Measurements from ENCODE around the gene C16orf96. TPM values are rescaled to one million over a fixed set of nuclear protein-coding genes. Genes with fewer than 3 reads are reported as not detected.

C16orf96 gene
- total and polyA plus RNA-seq, 2 of the 8 experiments (the other 6 are each of a cell fraction or from before 2014, with no cell fraction given), result 1.0 to 1.3 TPM

DNA sequence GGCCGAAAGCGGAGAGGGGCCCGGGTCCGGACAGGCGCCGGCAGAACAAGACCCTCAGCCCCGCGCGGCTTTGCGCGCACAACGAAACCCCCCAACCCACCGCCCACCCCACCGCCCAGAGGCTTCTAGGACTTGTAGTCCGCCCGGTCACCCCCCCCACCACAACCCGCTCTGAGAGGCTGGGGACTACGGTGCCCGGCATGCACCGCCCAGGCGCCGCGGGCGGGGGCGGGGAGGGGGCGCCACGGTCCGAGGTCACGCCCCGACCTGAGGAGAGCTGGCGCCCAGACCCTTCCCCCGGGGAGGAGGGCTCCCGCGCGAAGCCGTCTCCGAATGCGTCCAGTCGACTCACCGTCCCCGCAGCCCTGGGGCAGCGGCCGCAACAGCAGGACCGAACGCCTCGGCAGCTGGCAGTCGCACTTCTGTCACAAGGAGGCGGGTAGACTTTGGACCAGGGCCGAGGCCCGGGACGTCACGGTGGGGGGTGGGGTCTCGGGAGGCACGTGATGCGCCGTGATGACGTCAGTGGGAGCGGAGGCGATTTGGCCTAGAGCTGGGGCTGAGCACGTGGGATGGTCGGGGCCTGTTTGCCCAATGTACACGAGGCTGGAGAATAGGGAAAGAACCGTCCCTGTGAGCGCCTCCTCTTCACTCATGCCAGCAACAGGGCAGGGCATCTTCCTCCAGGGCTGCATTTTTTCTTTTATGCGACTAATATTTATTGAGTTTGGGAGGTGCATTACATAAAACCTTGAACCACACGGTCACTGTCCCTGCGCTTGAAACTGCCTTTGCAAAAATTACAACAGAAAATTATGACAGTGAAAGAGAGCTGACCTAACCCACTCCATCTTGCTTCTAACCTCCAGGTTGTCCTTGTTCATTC lies 17.5 kb upstream of the C16orf96 start, which contains the start of gene CDIP1 (continued):
- TF ChIP-seq EP300 (IDR thresholded peaks at IDR 0.05; ENCODE audit: borderline replicate concordance in 1 of 2, low read depth in 2 of 2, low read length in 2 of 2) (0 out of 3 replicates have a peak, but pooled peaks of 1 of the 2 experiments have one; percentile 8), RAD21 (IDR thresholded peaks at IDR 0.05 in 1 of 2, conservative IDR thresholded peaks at IDR 0.05 in 1 of 2; ENCODE audit: low read depth in 2 of 2, low read length in 2 of 2) (no peak), SAP30 (IDR thresholded peaks at IDR 0.05; ENCODE audit: insufficient read depth, insufficient replicate concordance, low read length) (no peak), SIX5 (IDR thresholded peaks at IDR 0.05; ENCODE audit: low read depth, low read length) (no peak), EZH2 (IDR thresholded peaks at IDR 0.05; ENCODE audit: low read depth, low read length, severe bottlenecking) (no peak), TAF7 (optimal IDR thresholded peaks at IDR 0.05; ENCODE audit: borderline replicate concordance, low read depth, low read length) (peak; percentile 76), TCF12 (IDR thresholded peaks at IDR 0.05; ENCODE audit: low read depth, low read length) (0 out of 2 replicates have a peak, but pooled peaks have one; percentile 26), KDM1A (IDR thresholded peaks at IDR 0.05; ENCODE audit: borderline replicate concordance, low read length) (peak; percentile 90; the same call in 1 of the 2 replicates), YY1 (IDR thresholded peaks at IDR 0.05; ENCODE audit: low read depth, low read length) (no peak), RBBP5 (IDR thresholded peaks at IDR 0.05; ENCODE audit: borderline replicate concordance, low read depth, low read length) (peak; percentile 60; the same call in 1 of the 2 replicates), TBP (IDR thresholded peaks at IDR 0.05; ENCODE audit: low read depth, low read length) (peak; percentile 86), NRF1 (IDR thresholded peaks at IDR 0.05; ENCODE audit: low read depth, low read length) (no peak), CEBPB (IDR thresholded peaks at IDR 0.05; ENCODE audit: low read depth, low read length) (0 out of 2 replicates have a peak, but pooled peaks have one; percentile 19), BACH1 (IDR thresholded peaks at IDR 0.05; ENCODE audit: low read length) (no peak), JUND (IDR thresholded peaks at IDR 0.05; ENCODE audit: low read length) (peak; percentile 77; the same call in 1 of the 2 replicates), CHD1 (IDR thresholded peaks at IDR 0.05; ENCODE audit: low read depth, low read length) (no peak), CTCF (IDR thresholded peaks at IDR 0.05; ENCODE audit: control extremely low read depth in 1 of 3, insufficient read depth in 1 of 3, low read depth in 1 of 3, low read length in 3 of 3) (no peak)
- TF ChIP-seq, protein P1, sequence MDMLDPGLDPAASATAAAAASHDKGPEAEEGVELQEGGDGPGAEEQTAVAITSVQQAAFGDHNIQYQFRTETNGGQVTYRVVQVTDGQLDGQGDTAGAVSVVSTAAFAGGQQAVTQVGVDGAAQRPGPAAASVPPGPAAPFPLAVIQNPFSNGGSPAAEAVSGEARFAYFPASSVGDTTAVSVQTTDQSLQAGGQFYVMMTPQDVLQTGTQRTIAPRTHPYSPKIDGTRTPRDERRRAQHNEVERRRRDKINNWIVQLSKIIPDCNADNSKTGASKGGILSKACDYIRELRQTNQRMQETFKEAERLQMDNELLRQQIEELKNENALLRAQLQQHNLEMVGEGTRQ (IDR thresholded peaks at IDR 0.05; ENCODE audit: low read length), result peak; percentile 98

Data from H1 (cell line).